Stimulated activated CD8-positive, alpha-beta memory T cell treated with anti-CD3 and anti-CD28 coated beads, Interleukin-15, amount 100 ng/mL, for 1 hour (primary cell): ENCODE data around the gene C1QTNF9.
"Not testable (repeated sequence)": the region's sequence is repeated elsewhere in the genome, so short reads cannot be mapped to it uniquely, and the experiment has no call there.

ENCODE experiments used
- DNase-seq: peaks from one replicate; pipeline ENCODE4 v3.0.0-alpha.2; 2020; ENCODE audit warnings: low read depth

C1QTNF9 gene

DNA sequence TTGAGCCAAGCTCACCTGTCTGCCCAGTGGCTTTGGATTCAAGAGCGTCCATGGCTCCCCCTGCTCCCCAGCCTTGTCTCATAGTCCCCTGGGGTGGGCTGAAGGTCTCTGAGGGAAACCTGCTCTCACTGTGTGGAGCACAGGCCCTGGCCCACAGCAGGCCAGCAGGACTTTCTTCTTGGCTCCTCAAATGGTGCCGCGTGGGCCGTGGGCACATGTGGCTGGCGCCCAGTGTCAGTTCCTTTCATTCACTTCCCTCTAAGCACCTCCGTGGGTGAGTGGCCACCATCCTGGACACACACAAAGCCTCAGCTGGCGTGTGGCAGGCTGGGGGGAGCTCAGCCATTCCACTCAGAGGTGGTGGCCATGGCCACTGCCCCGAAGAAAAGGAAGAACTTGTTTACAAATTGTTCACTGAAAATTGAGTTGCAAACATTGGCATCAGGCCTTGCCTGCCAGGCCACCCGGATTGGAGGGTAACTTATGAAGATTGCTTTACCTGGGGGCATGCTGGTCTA, 53.1 kb downstream of the C1QTNF9 start:
- DNase-seq, result no peak

DNA sequence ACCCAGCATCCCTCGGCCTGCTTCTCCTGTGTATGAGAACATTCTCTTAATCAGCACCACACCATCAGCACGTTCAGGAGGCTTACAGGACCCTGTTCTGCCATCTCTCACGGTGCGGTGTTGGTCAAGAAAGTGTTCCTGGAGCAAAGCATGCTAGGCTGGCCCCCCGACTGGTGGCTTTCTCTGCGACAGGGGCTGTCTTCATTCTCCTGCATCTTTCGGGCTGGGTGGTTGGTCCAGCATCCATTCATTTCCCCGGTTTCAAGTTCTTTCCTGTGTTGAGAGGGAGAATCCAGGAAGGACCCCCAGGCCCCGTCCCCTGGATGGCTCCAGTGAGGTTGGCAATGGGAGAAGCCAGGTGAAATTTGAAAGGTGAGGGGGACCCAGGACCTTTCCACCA, 55.8 kb downstream of the C1QTNF9 start:
- DNase-seq, result no peak

DNA sequence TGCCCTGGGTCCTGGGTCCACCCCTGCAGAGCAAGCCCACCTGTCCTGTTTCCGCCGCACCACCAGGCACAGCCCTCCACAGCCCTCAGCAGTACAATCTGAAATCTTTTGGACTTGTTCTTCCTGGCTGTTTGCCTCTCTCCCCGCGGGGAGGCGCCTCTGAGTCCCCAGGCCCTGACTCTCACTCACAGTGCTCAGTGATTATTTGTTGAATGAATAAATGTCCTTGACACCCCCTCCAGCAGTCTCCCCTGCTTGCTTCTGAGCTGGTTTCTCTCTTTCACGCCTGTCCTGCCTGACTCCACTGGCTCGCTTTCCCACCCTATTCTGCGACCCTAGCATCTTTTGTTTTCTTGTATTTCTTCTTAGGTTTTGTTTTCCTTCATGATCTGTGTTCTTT, 56.9 kb downstream of the C1QTNF9 start:
- DNase-seq, result not testable (repeated sequence)

DNA sequence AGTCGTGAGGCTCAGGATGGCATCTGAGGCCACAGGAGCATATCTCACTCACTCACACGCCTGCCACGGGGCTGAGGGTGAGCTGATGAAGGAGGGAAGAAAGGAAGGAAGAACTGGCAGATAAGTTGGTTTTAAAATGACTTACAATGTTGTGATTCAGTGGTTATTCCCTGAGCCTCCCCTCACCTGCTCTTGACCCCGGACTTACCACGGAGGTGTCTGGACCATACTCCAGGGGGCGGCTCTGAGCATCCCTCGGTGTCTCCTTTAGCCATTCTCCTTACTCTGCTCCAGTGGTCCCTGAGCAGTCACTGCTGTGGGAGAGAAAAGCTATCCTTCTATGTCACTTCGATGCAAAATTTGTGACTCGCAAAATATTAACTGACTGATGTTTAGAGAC, 61.9 kb downstream of the C1QTNF9 start:
- DNase-seq, result not testable (repeated sequence)
